HG03135 (cell line): ENCODE data around the gene CEP72.
A peak's percentile ranks its signal among the peaks of the same experiment; 100 is the strongest.
"Not testable (repeated sequence)": the region's sequence is repeated elsewhere in the genome, so short reads cannot be mapped to it uniquely, and the experiment has no call there.

ENCODE experiments used
- ATAC-seq: cut with Tn5 transposase; IDR thresholded peaks from one replicate; pipeline ENCODE4 v1.9.1; 2021; ENCODE audit warnings: mild to moderate bottlenecking, moderate library complexity; ENCODE audit not compliant: unreplicated experiment

CEP72 gene

GRCh38 chr5:611731-612486, at the start of gene CEP72:
Gene CEP72 (plus strand): TSS chr5:612340. CDS start chr5:612362, 22 bp downstream.
- peak; percentile 74 for ATAC-seq

GRCh38 chr5:565782-566440, 46.2 kb upstream of the CEP72 start:
- no peak for ATAC-seq

- no peak for ATAC-seq
Observed at GRCh38 chr5:566636-567309, 45.4 kb upstream of the CEP72 start.

GRCh38 chr5:567664-568060, 44.5 kb upstream of the CEP72 start:
- no peak for ATAC-seq

GRCh38 chr5:568061-568781, 43.9 kb upstream of the CEP72 start:
- no peak for ATAC-seq

- ATAC-seq, result no peak
Observed at GRCh38 chr5:568809-569208, 43.3 kb upstream of the CEP72 start.

- no peak for ATAC-seq
Observed at GRCh38 chr5:569358-569867, 42.7 kb upstream of the CEP72 start.

- no peak for ATAC-seq
Observed at GRCh38 chr5:569868-570361, 42.2 kb upstream of the CEP72 start.

- no peak for ATAC-seq
Observed at GRCh38 chr5:570446-570845, 41.7 kb upstream of the CEP72 start.

- ATAC-seq, result no peak
Observed at GRCh38 chr5:570886-571285, 41.3 kb upstream of the CEP72 start.

- no peak for ATAC-seq
Observed at GRCh38 chr5:571791-572190, 40.3 kb upstream of the CEP72 start.

GRCh38 chr5:572398-573019, 39.6 kb upstream of the CEP72 start:
- no peak for ATAC-seq

GRCh38 chr5:573206-573605, 38.9 kb upstream of the CEP72 start:
- no peak for ATAC-seq

GRCh38 chr5:573976-574375, 38.2 kb upstream of the CEP72 start:
- ATAC-seq, result no peak

GRCh38 chr5:574906-575305, 37.2 kb upstream of the CEP72 start:
- ATAC-seq, result no peak

- ATAC-seq, result no peak
Observed at GRCh38 chr5:575636-576035, 36.5 kb upstream of the CEP72 start.

GRCh38 chr5:577214-577613, 34.9 kb upstream of the CEP72 start:
- ATAC-seq, result not testable (repeated sequence)

- no peak for ATAC-seq
Observed at GRCh38 chr5:577800-578199, 34.3 kb upstream of the CEP72 start.

- ATAC-seq, result no peak
Observed at GRCh38 chr5:579211-579610, 32.9 kb upstream of the CEP72 start.

GRCh38 chr5:579746-580366, 32.3 kb upstream of the CEP72 start:
- no peak for ATAC-seq
